Kidney glomerular epithelial cell (primary cell): ENCODE measurements around the gene CDH23.
A peak's percentile ranks its signal among the peaks of the same experiment; 100 is the strongest.

Experiments used
- DNase-seq: peaks from one replicate; lab custom pipeline; 2025; lab: John Stamatoyannopoulos, UW

Gene CDH23

DNA sequence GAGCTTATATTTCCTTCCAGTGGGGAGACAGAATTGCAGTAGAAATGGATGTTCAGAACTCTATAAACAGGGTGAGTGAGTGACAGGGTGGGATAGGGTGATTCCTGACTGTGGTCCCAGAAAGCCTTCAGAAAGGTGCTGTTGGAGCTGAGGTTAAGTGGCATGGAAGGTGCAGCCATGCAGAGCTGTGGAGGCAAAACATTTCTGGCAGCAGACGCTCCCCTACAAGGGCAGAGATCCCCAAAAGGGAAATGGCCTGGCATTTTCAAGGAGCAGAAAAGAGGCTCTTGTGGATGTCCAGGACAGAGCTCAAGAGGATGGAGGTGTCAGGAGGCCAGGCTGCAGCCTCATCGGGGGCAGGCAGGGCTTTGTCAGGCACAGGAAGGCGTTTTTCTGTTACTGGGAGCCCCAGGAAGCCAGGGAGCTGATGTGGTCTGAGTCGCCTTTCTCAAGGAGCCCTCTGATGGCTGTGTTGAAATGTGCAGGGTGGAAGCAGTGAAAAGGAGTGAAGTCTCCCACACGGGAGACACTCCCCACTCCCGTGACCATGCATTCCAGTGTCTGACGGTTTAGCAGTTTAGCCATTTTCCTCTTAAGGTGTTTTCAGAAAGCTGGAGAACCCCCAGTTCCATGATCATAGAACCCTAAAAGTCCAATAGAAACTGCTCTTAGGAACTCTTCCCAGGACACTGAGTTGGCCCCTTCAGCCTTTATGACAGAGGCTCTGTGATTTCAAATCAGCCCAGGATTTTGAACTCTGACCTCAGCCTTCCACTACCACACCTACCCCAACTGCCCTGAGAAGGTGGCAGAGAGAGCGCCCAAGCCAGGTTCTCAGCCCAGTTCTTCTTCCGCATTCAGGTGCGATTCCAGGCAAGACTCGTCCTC is 226.6 kb downstream of the CDH23 start:
- peak; percentile 25 for DNase-seq

DNA sequence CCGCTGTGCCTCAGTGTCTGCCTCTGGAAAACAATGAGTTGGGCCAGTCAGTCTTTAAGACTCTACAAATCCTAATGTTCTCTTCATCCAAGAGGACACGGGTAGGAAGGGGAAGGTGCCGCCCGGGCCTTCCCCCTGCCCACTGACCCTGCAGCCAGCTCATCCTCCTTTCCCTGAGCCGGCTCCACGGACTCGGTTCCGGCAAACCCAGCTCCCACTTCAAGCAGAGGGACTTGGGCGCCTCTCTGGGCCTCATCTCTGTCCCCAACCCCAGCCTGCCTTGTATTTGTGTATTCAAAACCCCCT is 227.2 kb downstream of the CDH23 start:
- DNase-seq, result no peak

DNA sequence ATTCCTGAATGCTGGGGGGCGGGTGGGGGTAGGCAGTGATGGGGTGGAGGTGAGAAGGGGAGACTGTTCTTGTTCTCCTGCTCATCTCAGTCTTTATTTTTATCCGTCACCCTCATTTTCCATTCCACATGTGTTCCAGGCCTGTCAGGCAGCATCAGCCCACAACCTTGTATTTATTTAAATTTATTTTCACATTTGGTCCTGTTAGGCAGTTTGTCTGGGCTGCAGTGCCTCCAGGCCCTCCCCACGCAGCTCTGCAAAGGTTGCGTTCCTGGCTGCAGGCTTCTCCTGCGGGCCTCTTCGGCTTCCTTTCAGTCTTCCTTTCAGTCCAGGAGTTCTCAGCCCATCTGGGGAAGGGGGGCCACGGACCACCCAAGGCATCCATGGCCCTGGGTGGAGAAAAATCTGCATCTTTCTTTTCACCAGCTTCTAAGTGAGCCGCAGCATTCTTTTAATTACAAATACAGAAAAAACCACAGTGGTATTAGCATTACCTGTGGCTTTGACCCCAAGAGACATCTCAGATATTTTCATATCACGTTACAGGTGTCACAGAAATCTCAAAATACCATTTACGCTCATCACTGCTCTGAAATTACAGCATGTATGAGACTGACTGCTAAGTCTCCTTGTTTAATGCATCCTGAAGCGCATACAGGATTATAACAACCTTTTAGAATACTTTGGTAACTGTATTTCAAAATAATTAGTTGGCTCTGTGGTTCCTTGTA is 228.9 kb downstream of the CDH23 start:
- no peak for DNase-seq

DNA sequence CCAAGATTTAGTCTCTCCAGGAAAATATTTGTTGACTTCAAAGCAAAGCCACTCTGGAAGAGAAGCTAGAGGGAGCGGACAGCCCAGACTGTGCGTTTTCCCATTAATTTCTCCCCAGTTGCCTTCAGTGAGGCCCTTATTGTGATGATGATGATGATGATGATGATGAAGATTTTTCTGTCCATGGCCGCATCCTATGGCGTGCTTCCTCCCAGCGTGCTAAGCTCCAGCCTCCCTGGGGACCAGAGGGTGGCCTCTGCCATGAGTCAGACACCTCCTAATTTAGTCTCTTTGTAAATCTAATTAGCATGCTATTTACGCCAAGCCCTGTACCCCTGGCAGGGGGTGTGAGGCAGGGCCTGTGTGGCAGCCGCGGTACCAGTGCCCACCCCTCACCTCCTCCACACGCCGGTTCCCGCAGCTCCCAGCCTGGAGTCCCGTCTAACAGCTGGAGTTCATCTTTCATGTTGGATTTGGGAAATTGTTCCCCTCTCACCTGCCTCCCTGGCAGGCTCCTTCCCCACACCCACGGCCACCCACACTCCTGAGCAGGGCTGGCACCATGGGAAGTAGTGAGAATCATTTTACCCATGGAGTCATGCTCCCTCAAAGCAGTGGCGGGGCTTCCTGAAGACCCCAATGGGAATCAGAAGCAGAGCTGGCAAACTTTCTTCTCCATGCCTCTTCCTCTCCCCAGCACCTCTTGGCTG is 230.7 kb downstream of the CDH23 start:
- DNase-seq, result no peak

DNA sequence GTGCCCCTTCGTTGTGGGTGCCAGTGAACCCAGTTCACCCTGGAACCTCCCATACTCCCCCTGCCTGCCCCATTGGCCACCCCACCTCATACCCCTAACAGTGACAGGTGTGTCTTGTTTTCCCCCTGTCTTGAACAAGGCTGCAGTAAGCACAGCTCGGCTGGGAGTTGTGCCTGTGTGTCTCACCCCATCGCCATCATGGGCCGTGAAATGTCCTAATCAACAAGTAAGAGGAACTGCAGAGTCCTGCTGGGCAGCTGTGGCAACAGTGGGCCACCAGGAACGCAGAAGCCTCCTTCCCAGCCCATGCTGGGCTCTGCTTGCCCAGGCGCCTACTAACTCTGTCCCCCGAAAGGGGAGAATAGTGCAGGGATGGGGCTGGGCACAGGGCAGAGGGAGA is 231.2 kb downstream of the CDH23 start:
- no peak for DNase-seq

DNA sequence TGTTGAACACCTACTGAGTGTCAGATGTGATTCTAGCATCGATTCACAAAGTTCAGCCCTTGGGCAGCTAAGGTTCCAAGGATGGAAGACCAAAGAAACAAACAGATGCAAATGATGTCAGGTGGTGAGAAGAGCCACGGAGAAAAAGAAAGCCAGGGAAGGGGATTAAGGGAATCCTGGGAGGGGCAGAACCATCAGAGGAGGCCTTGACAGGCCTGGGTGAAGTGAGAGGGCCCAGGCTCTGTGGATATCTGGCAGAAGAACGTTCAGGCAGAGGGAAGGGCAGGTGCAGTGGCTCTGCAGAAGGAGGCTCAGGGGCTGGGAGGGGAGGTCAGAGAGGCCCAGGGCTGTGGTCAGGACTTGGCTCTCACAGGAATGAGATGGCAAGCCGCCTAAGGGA is 232.4 kb downstream of the CDH23 start:
- no peak for DNase-seq

DNA sequence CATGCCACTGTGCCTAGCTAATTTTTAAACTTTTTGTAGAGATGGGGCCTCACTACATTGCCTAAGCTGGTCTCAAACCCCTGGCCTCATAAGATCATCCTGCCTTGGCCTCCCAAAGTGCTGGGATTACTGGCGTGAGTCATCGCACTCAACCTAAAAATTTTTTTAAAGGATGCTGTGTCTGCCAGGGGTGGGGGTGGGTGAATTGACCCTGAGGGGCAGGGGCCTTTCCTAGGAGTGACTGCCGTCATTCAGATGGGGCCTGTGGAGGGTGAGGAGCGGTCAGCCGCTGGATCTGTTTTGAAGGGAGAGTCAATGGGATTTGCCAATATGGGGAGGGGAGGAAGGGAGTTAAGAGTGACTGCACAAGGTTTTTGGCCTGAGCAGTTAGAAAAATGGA is 233.4 kb downstream of the CDH23 start:
- no peak for DNase-seq

DNA sequence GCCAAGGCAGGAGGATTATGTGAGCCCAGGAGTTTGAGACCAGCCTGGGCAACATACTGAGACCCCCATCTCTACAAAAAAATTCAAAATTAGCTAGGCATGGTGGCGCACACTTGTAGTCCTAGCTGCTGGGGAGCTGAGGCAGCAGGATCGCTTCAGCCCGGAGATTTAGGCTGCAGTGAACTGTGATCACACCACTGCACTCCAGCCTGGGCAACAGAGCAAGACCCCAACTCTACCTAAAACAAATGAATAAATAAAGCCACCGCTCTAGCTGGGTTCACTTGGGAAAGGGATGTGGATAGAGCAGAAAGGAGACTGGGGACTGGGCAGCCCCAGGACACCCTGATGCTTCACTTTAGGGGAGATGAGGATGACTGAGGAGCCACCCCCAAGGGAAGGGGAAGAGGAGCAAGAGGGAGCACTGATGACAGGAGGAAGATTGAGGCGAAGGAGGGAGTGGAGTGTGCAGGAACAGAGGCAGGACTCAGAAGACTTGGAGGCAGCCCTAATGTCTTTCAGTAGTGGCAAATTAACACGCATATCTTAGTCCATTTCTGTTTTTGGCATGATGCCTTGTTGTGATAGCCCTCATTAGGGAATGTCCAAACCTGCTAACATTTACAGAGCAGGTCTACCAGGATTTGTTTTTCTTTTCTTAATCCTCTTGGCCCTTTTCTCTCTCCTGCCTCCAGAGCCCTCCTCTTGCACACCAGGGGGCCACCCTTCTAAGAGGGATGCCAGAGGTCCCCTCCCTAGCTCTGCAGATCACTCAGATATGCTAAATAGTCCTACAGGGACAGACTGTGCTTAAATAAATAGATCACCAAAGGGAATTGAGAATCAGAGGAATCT is 234.5 kb downstream of the CDH23 start:
- DNase-seq, result no peak

DNA sequence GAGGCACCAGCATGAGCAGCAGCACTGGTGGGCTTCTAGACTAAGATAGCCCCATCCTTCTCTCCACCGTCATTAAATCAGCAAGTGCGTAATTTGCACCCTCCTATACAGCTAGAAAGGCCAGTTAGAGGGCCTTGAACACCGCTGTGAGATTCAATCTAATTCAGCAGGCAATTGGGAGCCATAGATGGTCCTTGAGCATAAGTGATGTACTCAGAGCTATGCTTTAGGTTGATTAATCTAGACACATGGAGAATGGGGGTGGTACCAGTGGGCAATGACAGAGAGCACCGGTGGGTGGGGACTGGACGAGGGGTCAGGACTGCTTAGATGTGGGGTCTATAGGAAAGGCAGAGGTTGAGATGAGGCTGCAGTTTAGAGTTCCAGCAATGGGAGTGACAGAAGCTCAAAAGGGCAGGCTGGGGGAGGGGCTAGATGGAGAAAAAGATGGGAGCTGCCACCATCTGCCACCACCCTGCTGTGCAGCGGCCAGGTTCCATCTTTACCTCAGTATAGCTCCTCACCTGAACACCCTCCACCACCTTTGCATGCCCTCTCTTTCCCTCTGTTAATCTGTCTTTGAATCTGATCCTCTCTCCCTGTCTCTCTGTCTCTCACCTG is 235.6 kb downstream of the CDH23 start:
- no peak for DNase-seq

DNA sequence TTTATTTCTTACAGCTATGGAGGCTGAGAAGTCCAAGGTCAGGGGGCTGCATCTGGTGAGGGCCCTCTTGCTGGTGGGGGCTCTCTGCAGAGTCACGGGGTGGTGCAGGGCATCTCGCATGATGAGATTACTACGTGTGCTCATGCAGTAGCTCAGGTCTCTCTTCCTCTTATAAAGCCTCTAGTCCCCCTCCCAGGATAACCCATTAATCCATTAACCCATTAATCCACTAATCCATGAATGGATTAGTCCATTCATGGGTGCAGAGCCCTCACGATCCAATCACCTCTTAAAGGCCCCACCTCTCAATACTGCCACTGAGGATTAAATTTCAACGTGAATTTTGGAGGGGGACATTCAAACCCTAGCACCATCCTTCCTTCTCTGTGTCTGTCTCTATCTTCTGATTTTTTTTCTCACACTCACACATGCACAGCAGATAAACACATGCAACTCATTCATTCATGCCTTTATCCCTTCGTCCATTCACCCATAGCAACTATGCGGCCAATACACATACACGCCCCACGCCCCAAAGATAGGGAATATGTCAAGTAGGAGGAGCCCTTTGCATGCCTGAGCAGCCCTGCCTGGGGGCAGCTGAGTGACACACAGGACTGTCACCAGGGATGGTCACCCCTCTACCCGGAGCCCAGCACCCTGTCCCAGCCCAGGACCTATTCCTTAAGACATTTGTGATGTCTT is 236.3 kb downstream of the CDH23 start:
- DNase-seq, result no peak

DNA sequence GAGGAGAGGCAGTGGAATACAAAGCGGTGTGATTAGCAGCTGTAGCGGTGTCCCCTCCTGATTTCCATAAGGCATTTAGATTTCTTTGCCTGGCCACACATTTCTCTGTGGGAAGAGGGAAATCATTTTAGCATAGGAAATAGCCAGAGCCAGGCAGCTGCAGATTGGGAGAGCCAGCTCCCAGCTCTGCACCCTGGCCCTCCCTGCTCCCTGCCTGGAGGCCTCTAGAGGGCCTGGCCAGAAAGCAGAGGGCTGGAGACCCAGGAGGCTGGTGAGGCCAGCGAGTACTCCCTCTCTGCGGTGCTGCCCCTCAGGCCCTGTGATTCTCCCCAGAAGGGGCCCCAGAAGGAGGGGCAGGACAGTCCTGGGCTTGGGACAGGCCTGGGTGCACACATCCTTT is 237.2 kb downstream of the CDH23 start:
- DNase-seq, result no peak

DNA sequence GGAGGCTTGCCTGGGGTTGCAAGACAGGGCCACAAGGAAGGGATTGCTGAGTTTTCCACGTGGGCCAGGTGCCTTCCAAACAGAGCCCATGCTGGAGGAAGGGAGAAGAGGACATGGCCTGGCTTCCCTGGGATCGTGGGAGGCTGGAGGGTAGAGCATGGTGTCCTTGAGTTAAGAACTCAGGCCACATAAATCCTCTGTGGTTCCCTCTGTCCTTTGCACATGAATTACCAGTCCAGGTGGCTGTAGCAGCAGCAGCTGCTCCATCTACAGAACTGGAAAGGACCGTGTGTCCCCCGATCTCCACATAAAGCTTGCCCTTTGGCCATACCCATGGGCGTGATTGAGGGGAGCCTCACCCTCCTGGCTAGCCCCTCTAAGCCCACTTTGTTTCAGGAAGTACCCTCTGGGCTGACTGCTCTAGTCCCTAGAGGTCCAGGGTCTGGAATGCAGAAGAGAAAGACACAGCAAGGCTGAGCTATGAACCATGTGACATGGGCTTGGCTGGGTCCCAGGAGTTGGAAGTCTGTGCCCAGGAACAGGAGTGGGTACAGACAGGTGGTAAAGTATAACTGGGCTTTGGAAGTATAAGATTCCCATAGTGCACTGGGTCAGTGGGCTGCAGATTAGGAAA is 237.9 kb downstream of the CDH23 start:
- DNase-seq, result no peak

DNA sequence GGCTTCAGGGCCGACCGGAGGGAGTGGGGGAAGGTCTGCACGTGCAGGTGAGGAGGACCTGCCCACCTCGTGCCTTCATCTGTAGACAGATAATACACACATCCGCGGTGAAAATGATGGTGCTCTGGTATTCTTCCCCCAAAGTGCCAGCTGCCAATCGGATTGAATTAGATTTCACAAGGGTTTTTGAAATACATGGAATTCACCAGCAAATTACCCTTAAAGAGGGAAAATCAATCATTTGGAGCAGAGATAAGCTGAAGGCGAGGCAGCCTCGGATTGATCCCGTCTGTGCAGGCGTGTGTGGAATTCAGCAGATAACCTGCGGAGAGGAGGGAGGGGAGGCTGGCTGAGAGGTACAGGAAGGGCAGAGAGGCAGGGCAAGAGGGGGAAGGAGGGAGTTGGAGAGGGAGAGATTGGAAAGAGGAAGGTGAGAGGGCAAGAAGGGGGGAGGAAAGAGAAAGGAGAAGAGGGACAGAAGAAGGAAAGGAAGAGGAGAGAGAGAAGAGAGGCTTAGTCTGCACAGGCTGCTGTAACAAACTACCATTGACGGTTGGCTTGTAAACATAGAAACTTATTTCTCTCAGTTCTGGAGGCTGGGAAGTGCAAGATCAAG is 238.6 kb downstream of the CDH23 start:
- no peak for DNase-seq

DNA sequence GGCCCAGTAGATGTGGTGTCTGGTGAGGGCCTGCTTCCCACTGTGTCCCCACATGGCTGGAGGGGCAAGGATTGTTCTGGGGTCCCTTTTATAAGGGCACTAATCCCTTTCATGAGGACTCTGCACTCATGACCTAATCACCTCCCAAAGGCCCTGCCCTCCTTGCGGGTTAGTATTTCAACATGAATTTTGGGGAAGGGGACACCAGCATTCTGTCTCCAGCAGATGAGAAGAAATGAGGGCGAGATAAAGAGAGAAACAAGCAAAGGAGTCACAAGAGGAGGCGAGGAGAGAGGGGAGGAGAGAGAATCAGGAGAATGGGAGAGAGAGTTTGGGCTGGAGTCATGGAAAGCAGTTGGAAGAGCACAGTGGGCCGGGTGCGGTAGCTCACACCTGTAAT is 239.1 kb downstream of the CDH23 start:
- no peak for DNase-seq

DNA sequence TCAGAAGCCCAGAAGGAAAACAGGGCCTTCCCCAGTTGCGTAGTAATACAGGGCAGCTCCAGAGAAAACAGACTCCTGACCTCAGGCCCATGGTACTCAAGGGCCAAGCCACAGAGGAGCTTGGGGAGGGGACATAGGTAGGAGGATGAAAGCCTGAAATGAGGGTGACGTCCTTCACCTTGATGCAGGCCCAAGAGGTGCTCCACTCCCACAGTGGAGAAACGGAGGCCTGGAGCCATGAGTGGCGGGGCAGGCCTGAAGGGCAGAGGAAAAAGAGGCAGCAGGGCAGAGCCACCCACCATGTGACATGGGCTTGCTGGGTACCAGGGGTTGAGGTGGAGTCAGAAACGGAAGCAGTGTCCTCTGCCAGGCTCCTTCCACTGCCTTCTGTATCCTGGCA is 239.9 kb downstream of the CDH23 start:
- no peak for DNase-seq

DNA sequence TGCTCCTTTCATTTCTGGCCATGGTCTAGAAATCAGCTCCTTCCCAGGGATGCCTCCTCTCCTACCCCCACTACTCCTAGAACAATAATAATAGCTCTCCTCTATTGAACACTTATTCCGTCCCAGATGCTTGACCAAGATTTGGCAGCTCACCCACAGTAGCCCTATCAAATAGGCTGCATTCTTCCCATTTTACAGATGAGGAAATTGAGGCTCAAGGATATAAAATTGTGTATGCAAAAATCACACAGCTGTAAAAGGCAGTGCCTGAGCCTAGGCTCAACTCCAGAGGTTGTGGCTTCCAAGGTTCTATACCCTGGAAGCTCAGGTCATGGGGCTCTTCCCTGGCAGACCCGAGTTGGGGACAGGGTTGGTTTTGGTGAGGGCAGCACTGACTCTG is 240.6 kb downstream of the CDH23 start:
- no peak for DNase-seq

DNA sequence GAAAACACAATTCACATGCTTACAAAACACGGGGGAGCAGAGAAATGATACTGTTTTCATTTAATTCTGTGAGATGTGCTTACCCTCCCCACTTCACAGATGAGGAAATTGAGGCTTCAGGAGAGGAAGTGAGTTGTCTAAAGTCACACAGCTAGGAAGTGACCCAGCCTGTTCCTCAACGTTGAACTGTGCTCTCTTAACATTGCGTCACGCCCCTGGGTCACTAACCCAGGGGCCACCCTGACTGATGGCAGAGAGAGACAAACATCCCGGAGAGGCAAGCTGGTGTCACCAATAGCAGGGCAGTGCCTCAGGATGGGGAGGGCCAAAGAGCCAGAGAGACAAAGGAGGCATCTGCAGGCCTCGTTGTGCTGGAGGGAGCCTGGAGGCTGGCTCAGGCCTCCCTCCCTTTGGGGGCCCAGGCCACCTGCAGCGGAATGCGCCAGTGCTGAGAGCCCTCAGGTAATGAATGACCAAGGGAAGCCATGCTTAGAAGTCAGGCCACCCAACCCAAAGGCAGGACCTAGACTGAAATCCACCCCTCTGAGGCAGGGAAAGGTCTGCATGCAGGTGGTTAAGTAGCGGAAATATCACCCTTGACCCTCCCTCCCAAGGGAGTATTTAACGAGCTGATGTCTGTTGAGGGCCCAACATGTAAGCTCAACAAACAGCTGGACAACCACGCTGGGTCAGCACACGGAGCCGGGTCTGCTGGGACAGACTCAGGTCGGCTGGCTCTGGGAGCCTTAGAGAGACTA is 241.5 kb downstream of the CDH23 start:
- DNase-seq, result no peak

DNA sequence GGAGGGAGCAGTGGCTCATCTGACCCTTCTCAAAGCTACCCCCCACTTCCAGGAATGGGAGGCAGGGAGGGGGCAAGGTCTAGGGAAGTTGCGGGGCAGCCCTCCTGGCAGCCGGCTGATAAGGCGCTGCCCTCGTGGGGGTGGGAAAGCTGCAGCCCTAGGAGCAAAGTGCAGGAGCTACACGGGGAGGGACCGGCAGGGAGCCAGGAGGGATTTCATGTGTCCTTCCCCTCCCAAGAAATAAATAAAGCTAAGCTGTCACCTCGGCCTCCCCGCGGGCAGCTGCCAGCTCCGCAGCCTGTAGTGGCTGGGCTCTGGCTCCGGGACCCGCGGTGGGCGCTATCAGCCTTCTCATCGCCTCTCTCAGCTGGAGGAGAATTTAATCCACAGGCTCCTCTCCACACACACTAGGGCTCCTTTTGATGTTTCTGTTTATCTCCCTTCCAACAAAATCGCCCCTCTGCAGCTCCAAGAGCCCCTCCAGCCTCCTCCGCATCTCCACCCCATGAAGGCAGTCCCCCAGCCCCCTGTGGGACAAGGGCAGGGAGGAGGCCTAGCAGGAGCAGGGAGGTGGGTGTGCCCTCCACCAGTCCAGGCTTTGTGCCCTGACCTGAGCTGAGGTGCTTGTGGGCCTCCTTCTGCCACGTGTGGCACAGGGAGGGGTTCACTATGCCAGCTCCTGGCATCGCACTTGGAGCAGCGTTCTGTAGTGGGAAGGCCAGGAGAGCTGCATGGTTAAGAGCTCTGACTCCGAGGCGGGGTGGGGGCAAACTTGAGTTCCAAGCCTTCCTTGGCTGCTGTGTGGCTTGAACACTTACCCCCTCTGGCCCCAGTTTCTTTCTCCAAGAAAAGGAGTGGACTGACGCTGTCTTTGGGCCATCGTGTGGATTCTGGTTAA is 242.4 kb downstream of the CDH23 start:
- DNase-seq, result no peak
